ENCODE results near the gene RASA2.

RASA2 gene

DNA sequence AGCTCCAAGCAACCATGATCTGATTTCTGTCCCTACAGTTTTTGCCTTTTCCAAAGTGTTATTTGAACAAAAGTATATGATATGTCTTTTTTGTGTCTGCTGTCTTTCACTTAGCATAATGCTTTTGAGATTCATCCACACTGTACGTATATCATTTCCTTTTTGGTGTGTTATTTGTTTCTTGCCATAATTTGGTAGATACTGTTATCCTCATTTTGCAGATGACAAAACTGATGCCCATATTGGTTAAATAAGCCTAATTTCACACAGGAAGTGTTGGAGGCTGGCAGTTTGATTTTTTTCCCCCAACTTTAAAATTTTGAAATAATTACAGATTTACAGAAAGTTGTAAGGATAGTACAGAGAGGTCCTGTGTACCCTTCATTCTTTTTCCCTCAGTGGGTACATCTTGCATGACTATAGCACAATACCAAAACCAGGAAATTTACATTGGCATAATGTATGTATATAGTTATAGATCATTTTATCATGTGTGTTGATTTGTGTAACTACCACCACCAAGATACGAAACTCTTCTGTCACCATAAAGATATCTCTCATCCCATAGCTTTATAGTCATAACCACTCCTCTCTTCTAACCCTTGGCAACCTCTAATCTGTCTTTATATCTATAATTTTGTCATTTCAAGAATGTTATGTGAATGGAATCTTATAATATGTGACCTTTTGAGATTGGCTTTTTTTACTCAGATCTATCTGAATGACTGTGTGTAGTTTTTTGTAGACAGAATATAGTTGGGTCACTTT, 55.6 kb downstream of the RASA2 start:
- TF ChIP-seq, protein P1, sequence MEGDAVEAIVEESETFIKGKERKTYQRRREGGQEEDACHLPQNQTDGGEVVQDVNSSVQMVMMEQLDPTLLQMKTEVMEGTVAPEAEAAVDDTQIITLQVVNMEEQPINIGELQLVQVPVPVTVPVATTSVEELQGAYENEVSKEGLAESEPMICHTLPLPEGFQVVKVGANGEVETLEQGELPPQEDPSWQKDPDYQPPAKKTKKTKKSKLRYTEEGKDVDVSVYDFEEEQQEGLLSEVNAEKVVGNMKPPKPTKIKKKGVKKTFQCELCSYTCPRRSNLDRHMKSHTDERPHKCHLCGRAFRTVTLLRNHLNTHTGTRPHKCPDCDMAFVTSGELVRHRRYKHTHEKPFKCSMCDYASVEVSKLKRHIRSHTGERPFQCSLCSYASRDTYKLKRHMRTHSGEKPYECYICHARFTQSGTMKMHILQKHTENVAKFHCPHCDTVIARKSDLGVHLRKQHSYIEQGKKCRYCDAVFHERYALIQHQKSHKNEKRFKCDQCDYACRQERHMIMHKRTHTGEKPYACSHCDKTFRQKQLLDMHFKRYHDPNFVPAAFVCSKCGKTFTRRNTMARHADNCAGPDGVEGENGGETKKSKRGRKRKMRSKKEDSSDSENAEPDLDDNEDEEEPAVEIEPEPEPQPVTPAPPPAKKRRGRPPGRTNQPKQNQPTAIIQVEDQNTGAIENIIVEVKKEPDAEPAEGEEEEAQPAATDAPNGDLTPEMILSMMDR (IDR thresholded peaks at IDR 0.05; ENCODE audit: extremely low read depth, insufficient read depth, missing control alignments): no peak
- in situ Hi-C loops (cut with MboI; ENCODE audit: low pct_unique_long_range_greater_than_20kb, low sequenced_read_pairs, unreplicated experiment): no loop called here

DNA sequence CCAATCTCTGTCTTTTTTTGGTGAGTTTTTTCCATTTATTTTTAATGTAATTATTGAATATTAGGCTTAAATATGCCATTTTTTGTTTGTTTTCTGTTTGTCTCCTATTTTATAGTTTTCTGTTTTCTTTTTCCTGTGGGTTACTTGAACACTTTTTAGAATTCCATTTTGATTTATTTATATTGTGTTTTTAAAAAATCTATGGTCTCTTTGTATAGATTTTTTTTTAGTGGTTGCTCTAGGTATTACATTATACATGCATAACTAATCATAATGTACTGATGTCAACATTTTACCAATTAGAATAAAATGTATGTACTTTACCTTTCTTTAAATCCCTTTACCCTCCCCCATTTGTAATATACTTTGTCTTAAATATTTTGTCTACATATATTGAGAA, 56.2 kb downstream of the RASA2 start:
- TF ChIP-seq, protein P1 (IDR thresholded peaks at IDR 0.05; ENCODE audit: extremely low read depth, insufficient read depth, missing control alignments): no peak
- no peak for DNase-seq (ENCODE audit: low spot score)
- in situ Hi-C loops (cut with MboI; ENCODE audit: low pct_unique_long_range_greater_than_20kb, low sequenced_read_pairs, unreplicated experiment): no loop called here

More for the DNA sequence above, 55.6 kb downstream of the RASA2 start:
- DNase-seq (ENCODE audit: low spot score): no peak

DNA sequence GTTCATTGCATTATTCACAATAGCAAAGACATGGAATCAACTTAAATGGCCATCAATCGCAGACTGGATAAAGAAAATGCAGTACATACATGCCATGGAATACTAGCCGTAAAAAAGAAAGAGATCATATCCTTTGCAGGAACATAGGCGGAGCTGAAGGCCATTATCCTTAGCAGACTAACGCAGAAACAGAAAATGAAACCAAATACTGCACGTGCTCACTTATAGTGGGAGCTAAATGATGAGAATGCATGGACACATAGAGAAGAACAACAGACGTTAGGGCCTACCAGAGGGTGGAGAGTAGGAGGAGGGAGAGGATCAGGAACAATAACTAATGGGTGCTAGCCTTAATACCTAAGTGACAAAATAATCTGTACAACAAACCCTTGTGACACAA, 57.9 kb downstream of the RASA2 start:
- no peak for DNase-seq (ENCODE audit: low spot score)
- in situ Hi-C loops (cut with MboI; ENCODE audit: low pct_unique_long_range_greater_than_20kb, low sequenced_read_pairs, unreplicated experiment): no loop called here
- TF ChIP-seq, protein P1 (IDR thresholded peaks at IDR 0.05; ENCODE audit: extremely low read depth, insufficient read depth, missing control alignments): no peak

DNA sequence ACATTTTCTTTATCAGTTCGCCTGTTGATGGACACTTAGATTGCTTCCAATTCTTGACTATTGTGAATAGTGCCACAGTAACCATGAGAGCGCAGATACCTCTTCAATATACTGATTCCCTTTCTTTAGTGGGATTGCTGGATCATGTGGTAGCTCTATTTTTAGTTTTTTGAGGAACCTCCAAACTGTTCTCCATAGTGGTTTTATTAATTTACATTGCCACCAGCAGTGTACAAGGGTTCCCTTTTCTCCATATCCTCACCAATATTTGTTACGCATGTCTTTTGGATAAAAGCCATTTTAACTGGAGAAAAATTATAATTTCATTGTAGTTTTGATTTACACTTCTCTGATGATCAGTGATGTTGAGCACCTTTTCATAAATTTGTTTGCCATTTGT, 59.3 kb downstream of the RASA2 start:
- DNase-seq (ENCODE audit: low spot score): no peak
- TF ChIP-seq, protein P1 (IDR thresholded peaks at IDR 0.05; ENCODE audit: extremely low read depth, insufficient read depth, missing control alignments): no peak
- in situ Hi-C loops (cut with MboI; ENCODE audit: low pct_unique_long_range_greater_than_20kb, low sequenced_read_pairs, unreplicated experiment): no loop called here

DNA sequence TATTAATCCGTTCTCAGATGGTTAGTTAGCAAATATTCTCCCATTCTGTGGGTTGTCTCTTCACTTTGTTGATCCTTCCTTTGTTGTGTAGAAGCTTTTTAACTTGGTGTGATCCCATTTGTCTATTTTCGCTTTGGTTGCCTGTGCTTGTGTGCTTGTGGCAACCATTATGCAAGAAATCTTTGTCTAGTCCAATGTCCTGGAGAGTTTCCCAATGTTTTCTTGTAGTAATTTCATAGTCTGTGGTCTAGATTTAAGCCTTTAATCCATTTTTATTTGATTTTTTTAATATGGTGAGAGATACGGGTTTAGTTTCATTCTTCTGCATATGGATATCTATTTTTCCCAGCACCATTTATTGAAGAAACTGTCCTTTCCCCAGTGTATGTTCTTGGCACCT, 59.8 kb downstream of the RASA2 start:
- in situ Hi-C loops (cut with MboI; ENCODE audit: low pct_unique_long_range_greater_than_20kb, low sequenced_read_pairs, unreplicated experiment): no loop called here

DNA sequence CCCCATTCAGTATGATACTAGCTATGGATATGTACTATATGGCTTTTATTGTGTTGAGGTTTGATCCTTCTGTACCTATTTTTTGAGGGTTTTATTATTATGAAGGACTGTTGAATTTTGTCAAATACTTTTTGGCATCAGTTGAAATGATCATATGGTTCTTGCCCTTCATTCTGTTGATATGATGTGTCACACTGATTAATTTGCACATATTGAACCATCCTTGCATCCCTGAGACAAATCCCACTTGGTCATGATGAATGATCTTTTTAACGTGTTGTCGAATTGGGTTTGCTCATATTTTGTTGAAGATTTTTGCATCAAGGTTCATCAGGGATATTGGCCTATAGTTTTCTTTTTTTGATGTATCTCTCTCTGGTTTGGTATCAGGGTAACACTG, 61.0 kb downstream of the RASA2 start:
- TF ChIP-seq, protein P1 (IDR thresholded peaks at IDR 0.05; ENCODE audit: extremely low read depth, insufficient read depth, missing control alignments): no peak
- in situ Hi-C loops (cut with MboI; ENCODE audit: low pct_unique_long_range_greater_than_20kb, low sequenced_read_pairs, unreplicated experiment): no loop called here

More for the DNA sequence above, 59.8 kb downstream of the RASA2 start:
- TF ChIP-seq, protein P1 (IDR thresholded peaks at IDR 0.05; ENCODE audit: extremely low read depth, insufficient read depth, missing control alignments): no peak
- DNase-seq (ENCODE audit: low spot score): no peak

More for the DNA sequence above, 61.0 kb downstream of the RASA2 start:
- DNase-seq (ENCODE audit: low spot score): no peak

Data from GM13977 (cell line).